B cell (primary cell): ENCODE measurements around the gene LBR. TPM values are rescaled to one million over a fixed set of nuclear protein-coding genes. Genes with fewer than 3 reads are reported as not detected.

Experiments used
- ATAC-seq: fragments of 200-7000 bp; cut with Tn5 transposase; one replicate; pipeline ENCODE4 v1.10.0; 2021; ENCODE audit warnings: low read depth, mild to moderate bottlenecking, moderate number of reproducible peaks, moderate library complexity
- CTCF ChIA-PET: fragments of 350-600 bp; sonication (Branson Sonifier 250); formaldehyde crosslinking; loops from one replicate; lab custom pipeline; 2021; ENCODE audit warnings: antibody characterized with exemption, inconsistent platforms; lab: Charles Lee
- POLR2A ChIA-PET: fragments of 350-600 bp; sonication (Branson Sonifier 250); formaldehyde crosslinking; loops from one replicate; lab custom pipeline; 2021; ENCODE audit warnings: antibody characterized with exemption; lab: Charles Lee
- DNase-seq: peaks from one replicate; pipeline ENCODE4 v3.0.0; 2013
- H2AFZ ChIP-seq: 2 replicates; pipeline ENCODE4 v1.6.1; 2012; ENCODE audit warnings: mild to moderate bottlenecking, low read depth, low read length; ENCODE audit not compliant: insufficient read depth, poor library complexity, severe bottlenecking
- H3K27ac ChIP-seq, 2 donors: 1 replicate in 1 of 2; 2 replicates in 1 of 2; pipeline ENCODE4 v1.5.1; 2012 to 2013; ENCODE audit warnings: low read length in 2 of 2, mild to moderate bottlenecking in 2 of 2, moderate library complexity in 1 of 2
- H3K27me3 ChIP-seq, 4 experiments: fragments of 200-600 bp in 1 of 4; sonication (generic) in 1 of 4; replicated peaks in 1 of 4; 1 replicate in 2 of 4; 2 replicates in 2 of 4; pipeline versions ENCODE4 v1.6.1 to v1.7.0; 2013 to 2016; ENCODE audit warnings: low read length in 3 of 4, mild to moderate bottlenecking in 2 of 4, mixed read lengths in 1 of 4, moderate library complexity in 1 of 4; ENCODE audit not compliant: insufficient read depth in 4 of 4, control insufficient read depth in 3 of 4; ENCODE audit errors: control extremely low read depth in 1 of 4
- H3K36me3 ChIP-seq, 2 experiments: replicated peaks in 1 of 2; 1 replicate in 1 of 2; 2 replicates in 1 of 2; pipeline versions ENCODE4 v1.6.1 to v1.7.1; 2013; ENCODE audit warnings: low read length in 1 of 2; ENCODE audit not compliant: insufficient read depth in 2 of 2, control insufficient read depth in 1 of 2; ENCODE audit errors: control extremely low read depth in 1 of 2, extremely low read depth in 1 of 2
- H3K4me1 ChIP-seq, 2 donors: fragments of 200-600 bp in 1 of 2; sonication (generic) in 1 of 2; 1 replicate in 1 of 2; 2 replicates in 1 of 2; pipeline versions ENCODE4 v1.5.1 to v1.6.1; 2013 to 2017; ENCODE audit warnings: low read length in 2 of 2; ENCODE audit not compliant: control insufficient read depth in 2 of 2, insufficient read depth in 2 of 2
- H3K4me2 ChIP-seq: replicated peaks from 2 replicates; pipeline ENCODE3; 2012; ENCODE audit warnings: mild to moderate bottlenecking, low read depth, low read length; ENCODE audit not compliant: poor library complexity, severe bottlenecking
- H3K4me3 ChIP-seq, 5 experiments: fragments of 200-600 bp in 1 of 5; sonication (generic) in 1 of 5; 1 replicate in 3 of 5; 2 replicates in 2 of 5; pipeline versions ENCODE4 v1.5.1 to v1.7.0; 2011 to 2016; ENCODE audit warnings: low read length in 4 of 5, mild to moderate bottlenecking in 4 of 5, low read depth in 2 of 5, control low read depth in 1 of 5, moderate library complexity in 1 of 5; ENCODE audit not compliant: insufficient read depth in 1 of 5; ENCODE audit errors: control extremely low read depth in 1 of 5, extremely low read depth in 1 of 5
- H3K79me2 ChIP-seq: fragments of 200-600 bp; sonication (generic); one replicate; pipeline ENCODE4 v1.6.0; 2016; ENCODE audit warnings: low read length; ENCODE audit not compliant: control insufficient read depth, insufficient read depth
- H3K9ac ChIP-seq: fragments of 200-600 bp; sonication (generic); 2 replicates; pipeline ENCODE4 v1.6.1; 2017; ENCODE audit warnings: mild to moderate bottlenecking, low read length, moderate library complexity
- H3K9me3 ChIP-seq, 3 donors: one replicate each; pipeline versions ENCODE4 v1.6.1 to v1.7.1; 2013; ENCODE audit warnings: low read length in 2 of 3; ENCODE audit not compliant: control insufficient read depth in 2 of 3, insufficient read depth in 1 of 3; ENCODE audit errors: control extremely low read depth in 1 of 3
- H4K20me1 ChIP-seq: 2 replicates; pipeline ENCODE4 v1.6.0; 2012; ENCODE audit warnings: mild to moderate bottlenecking, low read length; ENCODE audit not compliant: insufficient read depth, control insufficient read depth, poor library complexity, severe bottlenecking
- H3K27ac Mint-ChIP-seq: one replicate; pipeline ENCODE4 v1.8.0; 2021; ENCODE audit warnings: mixed read lengths
- H3K27me3 Mint-ChIP-seq: one replicate; pipeline ENCODE4 v1.8.0; 2021; ENCODE audit warnings: mixed read lengths
- H3K4me1 Mint-ChIP-seq: one replicate; pipeline ENCODE4 v1.8.0; 2021; ENCODE audit warnings: mixed read lengths
- H3K4me3 Mint-ChIP-seq: one replicate; pipeline ENCODE4 v1.8.0; 2021; ENCODE audit warnings: mixed read lengths
- H3K9me3 Mint-ChIP-seq: one replicate; pipeline ENCODE4 v1.8.0; 2022; ENCODE audit warnings: mixed read lengths; ENCODE audit not compliant: insufficient read depth
- EZH2 ChIP-seq: IDR thresholded peaks from 2 replicates; pipeline ENCODE4 v1.6.1; 2012; ENCODE audit warnings: borderline replicate concordance, low read depth, mild to moderate bottlenecking, moderate library complexity, low read length; ENCODE audit not compliant: insufficient read depth, poor library complexity, severe bottlenecking
- WGBS: methylation state at CpG from one replicate; pipeline ENCODE4 v1.1.5; 2013; ENCODE audit warnings: missing lambda C conversion rate; ENCODE audit not compliant: insufficient coverage; 5-methylcytosine and 5-hydroxymethylcytosine counted together
- intact Hi-C: fragments of 100-400 bp; cut with micrococcal nuclease; formaldehyde crosslinking; loops from one replicate; pipeline ENCODE4 v1.10.0; 2022
- polyA plus RNA-seq: library from polyadenylated mRNA; depleted of rRNA; stranded (reverse); fragments of >200 nt; gene quantifications from 2 replicates; pipeline ENCODE4 v1.2.3, GENCODE V29; 2012
- total RNA-seq, 2 donors: library from RNA; stranded (reverse); fragments of 120-200 nt in 1 of 2; gene quantifications; 1 replicate in 1 of 2; 2 replicates in 1 of 2; pipeline versions ENCODE4 v1.2.3 to v1.2.4, GENCODE V29; 2013 to 2022
- TF ChIP-seq, protein P1 (sequence below): fragments of 200-600 bp; IDR thresholded peaks from one replicate; pipeline ENCODE4 v1.8.0; 2022; ENCODE audit warnings: antibody characterized with exemption, mild to moderate bottlenecking

Gene LBR
- total and polyA plus RNA-seq, 2 donors (not counting 1 experiment from before 2014, with no cell fraction given) = 19.3 to 167 TPM

GRCh38 chr1:225434046-225434445 is 6.2 kb upstream of the LBR start:
- intact Hi-C loops = no loop called here
- H3K27ac ChIP-seq = no peak overlapping the region
- no peak overlapping the region for H3K4me3 ChIP-seq
- no peak for TF ChIP-seq EZH2
- TF ChIP-seq, protein P1, sequence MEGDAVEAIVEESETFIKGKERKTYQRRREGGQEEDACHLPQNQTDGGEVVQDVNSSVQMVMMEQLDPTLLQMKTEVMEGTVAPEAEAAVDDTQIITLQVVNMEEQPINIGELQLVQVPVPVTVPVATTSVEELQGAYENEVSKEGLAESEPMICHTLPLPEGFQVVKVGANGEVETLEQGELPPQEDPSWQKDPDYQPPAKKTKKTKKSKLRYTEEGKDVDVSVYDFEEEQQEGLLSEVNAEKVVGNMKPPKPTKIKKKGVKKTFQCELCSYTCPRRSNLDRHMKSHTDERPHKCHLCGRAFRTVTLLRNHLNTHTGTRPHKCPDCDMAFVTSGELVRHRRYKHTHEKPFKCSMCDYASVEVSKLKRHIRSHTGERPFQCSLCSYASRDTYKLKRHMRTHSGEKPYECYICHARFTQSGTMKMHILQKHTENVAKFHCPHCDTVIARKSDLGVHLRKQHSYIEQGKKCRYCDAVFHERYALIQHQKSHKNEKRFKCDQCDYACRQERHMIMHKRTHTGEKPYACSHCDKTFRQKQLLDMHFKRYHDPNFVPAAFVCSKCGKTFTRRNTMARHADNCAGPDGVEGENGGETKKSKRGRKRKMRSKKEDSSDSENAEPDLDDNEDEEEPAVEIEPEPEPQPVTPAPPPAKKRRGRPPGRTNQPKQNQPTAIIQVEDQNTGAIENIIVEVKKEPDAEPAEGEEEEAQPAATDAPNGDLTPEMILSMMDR = no peak
- no peaks in the 10 kb centered on the region for H4K20me1 ChIP-seq
- H3K4me1 Mint-ChIP-seq = peaks cover 38% of the 10 kb centered on the region
- H2AFZ ChIP-seq = no peak overlapping the region
- no peaks in the 10 kb centered on the region for H3K79me2 ChIP-seq
- H3K27me3 ChIP-seq = no peaks in the 10 kb centered on the region
- 35% methylated on average over 2 of the region's 5 CpGs for WGBS
- CTCF ChIA-PET = interaction anchor here (1.0 kb wide), 1 partner anchor 8 kb away, joined by 6 read pairs; no protein-coding TSS in a partner anchor
- H3K4me3 Mint-ChIP-seq = peak overlapping the region; percentile 3
- ATAC-seq = no peak
- DNase-seq = peak; percentile 47
- no peak overlapping the region for H3K4me2 ChIP-seq
- no peaks in the 10 kb centered on the region for H3K9me3 Mint-ChIP-seq
- POLR2A ChIA-PET = no interaction called here
- no peak overlapping the region for H3K9ac ChIP-seq
- peaks cover 30 to 42% of the 10 kb centered on the region in 2 donors for H3K4me1 ChIP-seq
- peaks cover 0 to 6% (median 0%) of the 10 kb centered on the region in 3 donors for H3K9me3 ChIP-seq
- no peaks in the 10 kb centered on the region for H3K27me3 Mint-ChIP-seq
- peak overlapping the region; percentile 22 for H3K27ac Mint-ChIP-seq
- no peaks in the 10 kb centered on the region for H3K36me3 ChIP-seq

DNA sequence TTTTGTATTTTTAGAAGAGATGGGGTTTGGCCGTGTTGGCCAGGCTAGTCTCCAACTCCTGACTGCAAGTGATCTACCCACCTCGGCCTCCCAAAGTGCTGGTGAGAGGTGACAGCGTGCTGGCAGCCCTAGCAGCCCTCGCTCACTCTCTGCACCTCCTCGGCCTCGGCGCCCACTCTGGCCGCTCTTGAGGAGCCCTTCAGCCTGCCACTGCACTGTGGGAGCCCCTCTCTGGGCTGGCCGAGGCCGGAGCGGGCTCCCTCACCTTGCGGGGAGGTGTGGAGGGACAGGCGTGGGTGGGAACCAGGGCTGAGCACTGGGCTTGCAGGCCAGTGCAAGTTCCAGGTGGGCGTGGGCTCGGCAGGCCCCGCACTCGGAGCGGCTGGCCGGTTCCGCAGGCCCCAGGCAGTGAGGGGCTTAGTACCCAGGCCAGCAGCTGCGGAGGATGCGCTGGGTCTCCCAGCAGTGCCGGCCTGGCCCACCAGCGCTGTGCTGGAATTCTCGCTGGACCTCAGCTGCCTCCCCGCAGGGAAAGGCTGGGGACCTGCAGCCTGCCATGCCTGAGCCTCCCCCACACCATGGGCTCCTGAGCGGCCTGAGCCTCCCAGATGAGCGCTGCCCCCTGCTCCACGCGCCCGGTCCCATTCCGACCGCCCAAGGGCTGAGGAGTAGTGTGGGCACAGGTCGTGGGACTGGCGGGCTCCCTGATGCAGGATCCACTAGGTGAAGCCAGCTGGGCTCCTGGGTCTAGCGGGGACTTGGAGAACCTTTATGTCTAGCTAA is 3.4 kb upstream of the LBR start:
- Histone ChIP-seq H3K36me3 (no peaks in the 10 kb centered on the region), H3K9ac (no peak overlapping the region), H3K9me3 (peaks cover 0 to 6% (median 0%) of the 10 kb centered on the region in 3 donors), H3K27me3 (no peaks in the 10 kb centered on the region), H2AFZ (no peak overlapping the region), H3K27ac (no peak overlapping the region), H3K4me2 (no peak overlapping the region), H3K79me2 (peaks cover 14% of the 10 kb centered on the region), H3K4me3 (no peak overlapping the region), H3K4me1 (peaks cover 25 to 37% of the 10 kb centered on the region in 2 donors), H4K20me1 (peaks cover 9% of the 10 kb centered on the region)
- TF ChIP-seq, protein P1 = no peak
- no peak for TF ChIP-seq EZH2
- ATAC-seq (no peak), DNase-seq (no peak)
- CTCF ChIA-PET = interaction anchor here (1.2 to 8.2 kb wide), 2 partner anchors 10 to 12 kb away, joined by 3 to 104 read pairs; no protein-coding TSS in a partner anchor
- POLR2A ChIA-PET = interaction anchor here (0.9 to 6.7 kb wide), 2 partner anchors 12 to 13 kb away, joined by 3 to 85 read pairs; no protein-coding TSS in a partner anchor
- 94% methylated on average over 34 of the region's 36 CpGs for WGBS
- no peak overlapping the region for H3K4me3 Mint-ChIP-seq
- peaks cover 39% of the 10 kb centered on the region for H3K4me1 Mint-ChIP-seq
- intact Hi-C loops = no loop called here
- no peaks in the 10 kb centered on the region for H3K27me3 Mint-ChIP-seq
- H3K27ac Mint-ChIP-seq = no peak overlapping the region
- no peaks in the 10 kb centered on the region for H3K9me3 Mint-ChIP-seq
